Stimulated activated naive CD8-positive, alpha-beta T cell treated with anti-CD3 and anti-CD28 coated beads, Interleukin-15, Interleukin-2, amounts not matched to agents 100 U/mL and 50 U/mL, for 24 hours (primary cell): ENCODE measurements around the gene NINL.

Experiments used
- ATAC-seq: fragments of 150-1000 bp; cut with Tn5 transposase; one replicate; pipeline ENCODE4 v1.10.0; 2021
- DNase-seq: peaks from one replicate; pipeline ENCODE4 v3.0.0; 2021

NINL gene

DNA sequence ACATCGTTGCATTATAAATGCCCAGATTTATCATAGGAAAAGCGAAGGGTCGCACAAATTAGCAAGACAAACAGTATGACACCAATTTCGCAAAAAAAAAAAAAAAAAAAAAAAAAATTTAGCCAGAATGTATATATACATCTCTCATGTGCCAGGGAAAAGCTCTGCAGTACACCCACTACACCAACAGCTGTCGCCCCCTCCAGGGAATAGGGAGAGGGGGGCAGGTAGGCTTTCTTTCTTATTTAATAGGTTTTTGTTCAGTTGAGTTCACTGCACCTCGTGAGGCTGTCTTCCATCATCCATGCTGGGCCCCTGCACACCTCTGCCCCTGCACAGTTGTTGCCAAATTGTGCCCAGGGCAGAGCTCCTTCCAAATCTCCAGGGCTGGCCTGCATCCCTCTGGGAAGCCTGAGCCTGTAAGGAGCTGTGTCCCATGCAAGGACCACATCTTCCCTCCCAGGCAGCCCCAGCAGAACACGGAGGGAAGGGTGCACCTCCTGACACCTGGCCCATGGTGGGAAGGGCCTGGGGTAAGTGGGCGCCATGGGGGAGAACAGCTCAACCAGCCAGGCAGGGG lies 85.4 kb downstream of the NINL start:
- ATAC-seq (no peak), DNase-seq (no peak)

DNA sequence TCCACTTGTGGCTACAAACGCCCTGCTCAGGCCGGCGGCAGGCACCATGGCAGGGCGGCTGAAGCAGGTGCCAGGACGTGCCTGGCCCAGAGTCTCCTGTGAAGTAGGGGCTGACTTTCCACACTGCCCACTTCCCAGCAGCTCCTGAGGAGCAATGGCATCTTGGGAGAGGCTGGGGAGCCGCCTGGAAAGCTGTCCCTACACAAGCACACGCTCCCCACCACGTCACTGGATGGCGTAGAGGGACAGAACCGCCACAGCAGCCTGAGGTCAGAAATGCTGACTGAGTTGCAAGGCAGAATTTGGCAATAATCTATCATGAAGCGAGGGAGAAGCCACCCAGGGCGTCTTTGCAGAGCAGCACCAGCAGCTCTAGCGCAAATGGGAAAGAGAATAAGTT lies 86.3 kb downstream of the NINL start:
- ATAC-seq, result no peak

DNA sequence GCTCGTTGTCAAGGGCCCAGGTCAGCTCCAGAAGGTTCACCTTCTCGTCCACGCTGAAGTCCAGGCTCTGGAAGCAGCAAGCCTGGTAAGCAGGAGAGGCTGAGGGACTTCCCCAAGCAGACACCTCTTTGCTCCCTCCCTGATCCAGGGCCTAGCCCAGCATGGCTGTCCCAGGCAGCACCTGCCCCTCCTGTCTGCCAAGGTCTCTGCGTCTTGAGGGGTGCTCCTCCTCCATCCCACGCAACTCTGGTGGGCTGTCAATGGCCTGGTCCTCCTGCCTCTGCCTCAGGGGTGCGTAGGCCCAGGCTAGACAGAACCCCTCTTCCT lies 87.1 kb downstream of the NINL start:
- DNase-seq (no peak), ATAC-seq (no peak)

More for the DNA sequence above, 86.3 kb downstream of the NINL start:
- DNase-seq, result no peak

DNA sequence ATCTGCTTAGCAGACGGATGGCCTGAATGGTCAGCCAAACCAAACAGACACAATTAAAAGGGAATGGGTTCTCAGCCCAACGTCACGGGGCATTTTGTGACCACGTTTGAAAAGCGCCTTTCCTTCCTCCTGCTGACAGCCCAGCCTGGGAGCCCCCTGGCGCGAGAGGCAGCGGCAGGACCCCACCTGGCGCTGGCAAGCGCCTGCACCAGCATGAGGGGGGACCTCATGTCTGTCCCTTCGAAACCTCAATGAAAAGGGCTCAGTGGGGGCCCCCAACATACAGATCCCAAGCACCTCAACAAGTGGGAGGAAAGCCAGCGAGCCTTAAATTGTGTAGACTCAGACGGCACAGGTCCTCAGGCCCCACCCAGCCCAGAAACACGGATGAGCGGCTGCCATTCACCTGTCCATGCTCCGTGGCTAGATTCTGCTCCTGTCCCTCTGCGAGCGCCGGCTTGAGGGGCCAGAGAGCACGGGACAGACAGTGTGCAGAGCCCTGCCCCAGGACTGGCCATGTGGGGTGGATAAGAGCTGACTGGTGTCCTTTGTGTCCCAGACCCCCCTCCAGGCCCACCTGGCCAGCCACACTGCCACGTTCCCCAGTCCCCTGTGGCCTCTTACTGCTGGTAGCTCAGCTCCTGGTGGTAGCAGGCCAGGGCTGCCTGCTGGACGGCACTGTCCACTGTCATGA lies 87.6 kb downstream of the NINL start:
- DNase-seq (no peak), ATAC-seq (no peak)

DNA sequence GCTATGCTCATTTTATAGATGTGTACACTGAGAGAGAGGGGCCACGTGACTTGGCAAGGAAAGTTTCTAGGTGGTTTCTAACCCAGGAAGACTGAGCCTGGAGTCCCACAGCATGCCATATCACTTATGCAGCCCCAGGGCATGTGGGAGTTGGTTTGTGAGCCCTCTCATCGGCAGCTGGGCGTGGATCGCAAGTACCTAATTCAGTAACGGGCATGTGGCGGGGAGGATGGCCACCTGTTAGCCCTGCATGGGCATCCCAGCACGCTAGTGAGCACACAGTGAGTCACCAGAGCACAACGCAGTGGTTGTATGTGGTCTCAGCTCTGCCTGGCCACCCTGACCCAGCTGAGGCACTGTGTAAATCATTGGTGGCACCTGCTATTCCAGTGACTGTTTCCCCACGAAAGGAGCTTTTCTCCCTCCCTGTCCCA lies 88.3 kb downstream of the NINL start:
- no peak for DNase-seq
- ATAC-seq, result no peak

DNA sequence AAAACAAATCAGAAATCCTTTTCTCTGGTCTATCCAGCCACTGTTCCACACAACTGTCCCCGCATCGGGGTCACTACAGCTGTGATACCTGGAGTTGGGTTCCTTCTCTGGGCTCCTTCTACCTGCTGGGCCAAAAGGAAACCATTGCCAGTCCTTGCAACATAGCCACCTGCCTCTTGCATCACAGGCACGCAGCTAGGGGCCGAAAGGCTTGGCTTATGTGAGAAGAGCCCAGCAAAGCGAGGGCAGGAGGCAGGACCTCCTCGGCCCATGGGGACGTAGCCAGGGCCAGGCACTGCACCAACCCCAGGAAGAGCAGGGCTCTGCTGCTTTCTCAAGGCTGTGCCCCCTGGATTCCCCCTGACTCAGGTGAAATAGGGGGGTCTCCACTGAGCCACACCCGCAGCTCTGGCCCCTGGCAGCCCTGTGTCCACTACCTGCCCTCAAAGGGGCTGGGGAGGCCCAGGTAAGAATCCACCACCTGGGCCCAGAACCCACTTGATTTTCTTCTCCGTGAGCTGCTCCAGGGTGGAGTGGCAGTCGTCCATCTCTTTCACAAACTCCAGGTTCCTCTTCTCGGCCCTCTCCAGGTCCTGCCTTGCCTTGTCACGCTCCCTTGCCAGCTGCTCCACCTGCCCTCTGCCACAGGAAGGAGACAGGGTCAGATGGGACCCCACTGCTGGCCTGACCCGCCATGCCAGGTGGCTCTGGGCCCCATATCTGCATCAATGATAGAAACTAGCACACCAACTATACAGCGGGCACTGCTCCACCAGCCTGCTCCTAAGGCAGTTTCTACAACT lies 89.0 kb downstream of the NINL start:
- DNase-seq, result no peak
- no peak for ATAC-seq

DNA sequence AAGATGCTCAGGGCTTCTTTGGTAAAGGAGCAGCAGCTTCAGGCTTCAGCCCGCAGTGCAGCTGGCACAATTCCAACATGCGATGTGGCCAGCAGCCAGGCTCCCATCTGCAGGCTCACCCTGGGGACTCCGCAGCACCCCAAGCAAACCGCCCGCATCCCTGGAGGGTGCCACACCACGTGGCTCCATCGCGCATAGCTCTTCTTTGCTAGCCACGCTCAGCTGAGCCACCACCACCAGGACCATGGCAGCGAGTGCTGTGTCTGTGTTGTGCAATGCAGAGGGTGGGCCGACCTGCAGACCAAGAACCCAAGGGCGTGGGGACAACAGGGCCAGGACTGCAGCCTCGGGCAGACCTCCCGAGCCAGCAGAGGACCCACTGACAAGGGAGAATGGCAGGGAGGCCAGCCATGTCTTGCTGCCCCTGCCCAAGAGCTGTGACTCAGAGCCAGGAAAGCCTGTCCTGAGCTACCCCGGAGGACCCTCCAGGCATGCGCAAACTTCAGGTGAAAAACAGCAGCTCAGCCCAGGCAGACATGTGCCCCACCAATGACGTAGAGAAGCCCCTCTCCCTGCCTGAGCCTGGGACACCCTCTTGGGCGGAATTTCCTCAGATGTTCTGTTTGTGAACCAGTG lies 90.0 kb downstream of the NINL start:
- no peak for ATAC-seq

DNA sequence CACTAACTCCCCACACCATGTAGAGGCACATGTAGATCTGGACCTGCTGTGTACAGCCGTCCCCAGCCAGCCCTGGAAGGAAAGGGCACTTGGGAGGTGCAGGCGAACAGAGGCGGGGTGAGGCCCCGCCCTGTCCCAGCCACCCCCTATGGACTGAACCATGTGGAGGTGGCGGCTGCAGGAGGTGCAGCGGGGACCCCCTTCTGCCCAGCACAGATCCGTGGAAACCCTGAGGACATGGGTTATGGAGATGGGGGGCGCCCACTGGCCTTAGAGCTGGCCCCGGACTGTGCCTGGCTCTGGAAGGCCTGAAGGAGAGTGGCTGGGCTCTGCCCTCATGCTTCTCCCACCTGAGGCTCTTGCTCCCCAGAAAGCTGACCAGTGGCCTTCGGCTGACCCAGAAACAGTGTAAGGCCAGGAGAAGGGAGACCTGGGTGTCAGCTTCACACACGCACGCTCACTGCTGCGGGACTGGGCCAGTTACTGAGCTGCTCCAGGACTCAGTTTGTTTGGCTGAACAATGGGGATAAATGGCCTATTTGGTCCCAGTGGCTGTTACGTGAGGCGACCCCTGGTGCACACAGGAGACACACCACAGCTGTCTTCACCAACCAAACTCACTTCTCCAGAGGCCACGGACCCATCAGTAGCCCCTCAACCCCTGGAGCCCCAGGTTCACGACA lies 90.7 kb downstream of the NINL start:
- no peak for DNase-seq
- no peak for ATAC-seq

More for the DNA sequence above, 90.0 kb downstream of the NINL start:
- DNase-seq, result no peak

DNA sequence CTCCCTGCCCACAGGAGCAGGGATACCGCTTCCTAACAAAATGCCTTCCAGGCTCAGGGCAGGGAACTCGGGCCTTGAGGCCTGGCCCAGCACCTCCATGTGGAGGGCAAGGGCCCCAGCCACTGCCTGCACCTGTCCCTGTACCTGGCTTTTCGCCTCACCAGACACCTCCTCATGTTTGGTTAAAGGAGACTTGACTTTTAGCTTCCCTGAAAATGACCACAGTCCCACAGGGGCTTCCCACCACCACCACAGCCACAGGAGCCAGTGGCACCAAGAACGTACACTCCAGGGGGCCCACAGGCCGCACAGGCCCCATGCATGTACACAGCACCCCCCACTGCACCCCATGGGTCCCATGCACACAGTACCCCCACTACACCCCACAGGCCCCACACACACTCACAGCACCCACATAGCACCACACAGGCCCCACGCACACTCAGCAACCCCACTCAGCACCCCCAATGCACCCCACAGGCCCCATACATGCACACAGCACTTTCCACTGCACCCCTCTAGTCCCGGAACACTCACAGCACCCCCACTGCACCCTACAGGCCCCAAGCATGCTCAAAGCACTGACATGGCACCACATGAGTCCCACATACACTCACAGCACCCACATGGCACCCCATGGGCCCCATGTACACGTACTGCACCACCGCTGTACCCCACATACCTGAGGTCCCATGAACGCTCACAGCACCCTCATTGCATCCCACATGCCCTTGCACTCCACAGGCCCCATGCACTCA lies 91.4 kb downstream of the NINL start:
- DNase-seq, result no peak
- ATAC-seq, result no peak

DNA sequence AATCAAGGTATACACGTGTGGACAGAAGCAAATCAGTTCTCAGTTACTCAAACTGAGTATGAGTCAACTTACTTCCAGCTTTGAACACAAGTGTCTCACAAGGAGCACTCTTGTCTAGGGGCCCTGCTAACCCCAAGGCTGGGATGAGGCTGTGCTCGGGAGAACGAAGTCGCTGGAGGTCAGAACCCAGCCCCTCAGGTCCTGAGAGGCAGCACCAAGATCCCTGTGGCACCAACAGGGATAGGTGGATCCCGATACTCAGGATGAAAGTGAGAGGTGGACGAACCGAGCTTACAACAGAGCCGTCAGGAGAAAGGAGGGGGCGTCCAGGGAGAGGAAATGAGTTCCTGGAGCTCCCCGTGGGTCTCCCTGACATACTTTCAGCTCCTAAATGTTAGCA lies 92.2 kb downstream of the NINL start:
- DNase-seq, result no peak
- no peak for ATAC-seq

DNA sequence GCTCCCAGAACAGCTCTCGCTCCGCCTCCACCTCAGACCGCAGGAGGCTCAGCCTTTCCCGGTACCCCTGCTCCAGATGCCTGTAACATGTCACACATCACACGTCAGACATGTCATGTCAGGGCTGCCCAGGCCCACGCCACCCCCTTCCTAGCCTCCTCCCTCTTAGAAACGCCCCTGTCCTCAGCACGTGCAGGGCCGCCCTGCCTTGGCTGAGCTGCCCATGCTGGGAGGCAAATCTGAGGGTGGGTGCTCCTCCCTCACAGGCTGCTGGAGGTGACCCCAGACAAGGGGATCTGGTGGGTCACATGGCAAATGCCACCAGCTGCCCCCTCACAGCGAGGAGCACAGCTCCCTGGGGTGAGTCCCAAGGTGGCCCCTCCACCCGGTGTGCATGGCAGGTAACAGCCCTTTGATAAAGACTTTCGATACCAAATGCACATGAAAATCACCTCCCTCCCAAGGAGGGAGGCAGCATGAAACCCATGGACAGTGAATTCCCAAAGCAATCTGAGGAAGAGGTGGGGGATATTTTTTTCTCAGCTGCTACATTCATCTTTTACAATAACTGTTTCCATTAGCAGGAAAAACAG lies 93.8 kb downstream of the NINL start:
- DNase-seq, result no peak
- no peak for ATAC-seq

DNA sequence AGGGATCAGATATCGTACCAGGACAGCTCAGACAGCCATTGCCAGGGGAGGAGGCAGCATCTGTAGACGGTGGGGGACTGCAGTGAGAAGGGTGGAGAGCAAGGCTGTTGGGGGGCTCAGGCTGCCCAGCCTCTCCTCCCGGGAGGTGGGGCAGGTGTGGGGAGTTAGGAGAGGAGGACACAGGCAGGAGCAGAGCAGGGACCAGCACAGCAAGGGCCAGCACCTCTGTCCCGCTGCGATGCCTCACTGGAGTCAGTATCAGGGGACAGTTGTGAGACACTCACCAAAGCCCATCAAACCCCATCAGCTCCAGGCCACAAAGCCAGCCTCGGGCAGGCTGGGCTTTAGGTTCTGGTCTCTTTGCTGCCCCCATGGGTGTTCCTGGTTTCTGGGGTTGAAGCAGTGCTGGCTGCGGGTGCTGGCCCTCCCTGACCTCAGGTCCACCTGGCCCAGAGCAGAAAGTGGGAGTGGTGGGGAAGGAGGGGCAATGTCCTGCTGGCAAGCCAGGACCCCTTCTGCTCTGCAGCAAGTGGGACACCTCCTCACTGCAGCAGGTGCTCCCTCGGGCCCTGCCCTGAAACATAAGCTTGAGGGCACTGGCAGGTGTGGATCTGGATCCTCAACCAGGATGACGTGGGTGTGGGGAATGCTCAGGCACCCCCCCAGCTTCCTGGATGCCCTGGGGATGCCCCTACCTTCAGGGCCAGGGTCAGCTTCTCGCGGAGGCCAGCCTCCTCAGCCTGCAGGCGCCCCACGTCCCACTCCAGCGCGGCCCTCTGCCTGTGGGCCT lies 94.5 kb downstream of the NINL start:
- ATAC-seq (no peak), DNase-seq (no peak)

DNA sequence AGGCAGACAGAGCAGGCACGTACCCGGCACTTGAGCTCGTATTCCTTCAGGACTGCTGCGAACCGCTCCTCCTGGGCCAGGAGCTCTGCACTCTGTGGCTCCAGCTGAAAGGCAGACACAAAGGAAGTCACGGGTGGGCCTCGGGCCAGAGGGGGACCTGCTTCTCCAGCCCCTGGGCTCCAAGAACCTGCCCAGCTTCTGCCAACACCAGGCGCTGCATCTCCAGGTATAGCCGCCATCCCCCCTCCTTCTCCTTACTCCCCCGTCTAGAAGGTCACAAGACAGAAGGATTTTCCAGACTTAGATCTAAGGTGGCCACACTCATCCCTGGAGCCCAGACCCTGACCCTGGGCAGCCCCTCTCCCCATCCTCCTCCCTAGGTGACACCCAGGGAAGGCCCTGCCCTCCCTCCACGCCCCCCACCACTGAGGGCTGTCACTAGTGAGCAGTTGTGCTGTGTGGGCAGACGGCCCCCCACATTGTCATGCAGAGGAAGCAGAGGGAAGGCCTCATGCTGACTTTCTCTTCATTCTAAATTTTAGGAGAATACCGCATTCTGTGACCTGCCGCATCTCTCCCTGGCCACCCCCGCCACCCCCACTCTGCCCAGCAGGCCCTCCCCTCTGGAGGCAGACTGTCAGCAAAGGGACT lies 96.0 kb downstream of the NINL start:
- ATAC-seq (no peak), DNase-seq (no peak)

DNA sequence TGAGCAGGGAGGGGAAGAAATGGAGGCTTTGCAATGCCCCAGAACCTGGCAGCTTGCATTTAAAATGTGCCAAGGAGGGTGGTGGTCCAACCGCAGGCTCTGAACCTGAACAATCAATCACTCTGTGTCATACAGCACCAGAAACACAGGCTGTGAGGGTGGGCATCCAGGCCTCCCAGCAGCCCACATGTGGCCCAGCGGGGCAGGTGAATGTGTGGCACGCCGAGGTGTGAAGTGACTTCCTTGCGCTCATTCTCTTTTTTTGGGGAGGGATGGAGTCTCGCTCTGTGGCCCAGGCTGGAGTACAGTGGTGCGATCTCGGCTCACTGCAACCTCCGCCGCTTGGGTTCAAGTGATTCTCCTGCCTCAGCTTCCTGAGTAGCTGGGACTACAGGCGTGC lies 97.4 kb downstream of the NINL start:
- ATAC-seq, result no peak
- DNase-seq, result no peak

DNA sequence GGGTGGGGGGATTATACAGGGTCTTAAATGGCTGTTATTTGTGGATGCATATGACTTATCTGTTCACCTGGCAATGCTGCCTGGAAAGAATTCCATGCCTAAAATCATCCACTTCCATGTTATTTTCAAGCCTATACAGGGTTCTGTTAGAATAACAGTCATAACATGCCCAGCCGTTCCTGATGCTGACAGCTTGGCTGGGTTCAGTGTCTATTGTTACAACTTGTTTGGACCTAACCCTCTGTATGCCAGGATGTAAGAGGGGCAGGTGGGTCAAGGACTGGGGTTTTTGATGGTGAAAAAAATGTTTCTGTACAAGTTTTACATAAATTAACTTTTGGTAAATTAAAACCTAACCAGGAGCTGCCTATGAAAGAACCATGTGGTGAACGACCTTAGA lies 98.0 kb downstream of the NINL start:
- no peak for DNase-seq
- no peak for ATAC-seq

DNA sequence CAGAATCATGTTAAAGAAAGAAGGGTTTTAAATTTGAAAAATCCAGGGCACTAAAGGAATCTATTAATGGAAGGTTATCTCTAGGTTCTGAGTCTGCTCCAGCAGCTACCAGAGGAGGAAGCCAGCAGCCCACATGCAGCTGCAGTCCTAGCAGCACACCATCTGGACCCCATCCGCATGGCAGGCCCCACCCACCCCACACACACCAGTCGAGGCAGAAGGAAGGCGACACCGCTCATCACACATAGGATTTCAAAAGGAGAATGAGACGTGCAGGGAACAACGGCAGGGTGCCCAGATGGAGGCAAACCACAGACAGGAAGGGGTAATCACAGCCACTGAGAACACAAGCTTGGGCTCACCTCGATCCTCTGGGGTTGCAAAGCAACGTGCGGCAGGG lies 99.0 kb downstream of the NINL start:
- ATAC-seq, result no peak

DNA sequence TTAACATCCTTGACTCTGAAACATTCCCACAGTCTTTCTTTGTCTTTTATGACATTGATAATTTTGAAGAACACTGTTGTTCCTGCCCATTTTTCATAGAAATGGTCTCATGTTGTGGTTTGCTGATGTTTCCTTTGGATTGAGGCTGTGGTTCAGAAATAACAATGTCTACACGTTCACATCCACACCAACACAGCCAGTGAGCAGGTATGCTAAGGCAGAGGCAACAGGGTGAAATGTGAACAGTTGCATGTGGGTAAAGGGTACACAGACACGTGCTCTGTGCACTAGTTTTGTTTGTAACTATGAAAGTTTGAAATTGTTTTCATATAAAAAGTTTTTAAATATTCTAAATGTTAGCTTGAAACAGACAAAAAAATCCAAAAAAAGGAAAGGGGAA lies 99.5 kb downstream of the NINL start:
- ATAC-seq (no peak), DNase-seq (no peak)

More for the DNA sequence above, 99.0 kb downstream of the NINL start:
- DNase-seq, result no peak

DNA sequence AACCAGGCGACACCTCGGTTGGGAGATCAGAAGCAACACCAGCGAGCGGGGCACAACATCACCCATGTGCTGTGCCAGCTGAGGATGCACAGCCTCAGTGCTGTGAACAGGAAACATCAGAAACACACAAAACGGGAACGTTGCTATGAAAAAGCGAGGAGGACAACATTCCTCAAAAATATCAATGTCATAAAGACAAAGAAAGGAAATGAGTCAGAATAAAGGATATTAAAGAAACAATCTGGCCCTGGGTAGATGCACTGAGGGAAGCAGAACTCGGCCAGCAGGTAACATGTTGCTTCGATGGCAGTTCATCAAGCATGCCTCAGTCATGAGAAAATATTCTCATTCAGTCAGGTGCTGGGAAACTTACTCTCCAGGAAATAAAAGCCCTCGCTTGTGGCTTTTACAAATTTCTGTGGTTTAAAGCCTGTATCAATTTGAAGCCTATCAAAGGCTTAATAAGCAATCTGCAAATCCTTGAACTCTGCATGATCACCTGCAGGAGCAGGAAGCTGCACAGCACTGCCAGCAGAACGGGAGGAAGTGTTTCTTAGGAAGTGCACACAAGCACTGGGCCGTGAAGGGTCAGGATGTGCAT lies 100.3 kb downstream of the NINL start:
- no peak for DNase-seq
- no peak for ATAC-seq

DNA sequence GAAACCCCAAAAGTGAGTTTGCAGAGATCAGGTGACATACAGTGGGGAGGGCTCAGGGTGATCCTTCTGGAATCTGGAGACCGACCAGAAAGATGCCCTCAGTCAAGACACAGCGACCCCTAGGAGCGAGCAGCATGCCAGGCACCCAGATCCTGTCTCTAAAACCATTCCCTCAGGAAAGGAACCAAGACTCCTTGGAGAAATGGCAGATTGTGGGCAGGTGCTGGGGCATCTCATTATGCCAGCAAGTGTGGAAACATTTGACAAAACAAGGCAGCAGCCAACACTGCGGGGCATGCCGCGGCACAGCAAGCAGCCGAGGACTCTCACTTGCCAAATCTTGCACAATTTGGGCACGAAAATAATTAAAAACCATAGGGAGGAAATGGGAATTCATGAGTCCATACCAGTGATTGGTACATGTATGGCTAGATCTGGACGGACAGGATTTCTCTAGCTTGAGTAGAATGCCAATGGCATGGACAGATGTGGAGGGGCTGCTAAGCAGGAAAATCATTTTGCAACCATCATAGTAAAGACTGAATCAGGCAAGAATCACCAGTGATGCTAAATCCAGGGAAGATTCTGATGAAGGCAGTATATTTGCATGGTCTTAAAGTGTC lies 101.0 kb downstream of the NINL start:
- ATAC-seq (no peak), DNase-seq (no peak)
